HEK293 (cell line): ENCODE data around the gene DTWD2.

Source experiments
- HOXD13 ChIP-seq: sonication (generic); formaldehyde crosslinking; IDR thresholded peaks from 2 replicates; pipeline ENCODE4 v1.8.0; 2022; ENCODE audit warnings: missing genetic modification reagents, borderline replicate concordance
- KLF1 ChIP-seq: fragments of 450-650 bp; formaldehyde crosslinking; IDR thresholded peaks from 2 replicates; pipeline ENCODE4 v1.5.1; 2016; ENCODE audit warnings: missing biosample characterization, missing genetic modification characterization
- PRDM2 ChIP-seq: fragments of 450-650 bp; formaldehyde crosslinking; IDR thresholded peaks from 2 replicates; pipeline ENCODE4 v1.5.1; 2016; ENCODE audit warnings: missing biosample characterization, missing genetic modification characterization, borderline replicate concordance
- PRDM4 ChIP-seq: fragments of 450-650 bp; formaldehyde crosslinking; IDR thresholded peaks from 2 replicates; pipeline ENCODE4 v1.5.1; 2017; ENCODE audit warnings: missing biosample characterization, missing genetic modification characterization
- PRDM6 ChIP-seq: fragments of 450-650 bp; formaldehyde crosslinking; IDR thresholded peaks from 2 replicates; pipeline ENCODE4 v1.5.1; 2017; ENCODE audit warnings: missing biosample characterization, missing genetic modification characterization
- SCRT1 ChIP-seq: fragments of 450-650 bp; formaldehyde crosslinking; IDR thresholded peaks from 2 replicates; pipeline ENCODE4 v1.5.1; 2016; ENCODE audit warnings: missing biosample characterization, missing genetic modification characterization, borderline replicate concordance
- SETDB1 ChIP-seq: IDR thresholded peaks from one replicate; pipeline ENCODE4 v1.6.1; 2017; ENCODE audit warnings: mild to moderate bottlenecking, low read length, moderate library complexity, mixed read lengths; ENCODE audit not compliant: insufficient read length
- ZBTB20 ChIP-seq: fragments of 450-650 bp; formaldehyde crosslinking; IDR thresholded peaks from 2 replicates; pipeline ENCODE4 v1.5.1; 2016; ENCODE audit warnings: missing biosample characterization, missing genetic modification characterization
- ZBTB44 ChIP-seq: fragments of 450-650 bp; IDR thresholded peaks from 2 replicates; pipeline ENCODE4 v1.5.1; 2018; ENCODE audit warnings: missing biosample characterization, mild to moderate bottlenecking, missing genetic modification characterization
- ZNF121 ChIP-seq: fragments of 450-650 bp; formaldehyde crosslinking; IDR thresholded peaks from 2 replicates; pipeline ENCODE4 v1.5.1; 2016; ENCODE audit warnings: missing biosample characterization, missing genetic modification characterization
- ZNF513 ChIP-seq: fragments of 450-650 bp; IDR thresholded peaks from 2 replicates; pipeline ENCODE4 v1.5.1; 2018; ENCODE audit warnings: missing biosample characterization, missing genetic modification characterization
- ZNF580 ChIP-seq: fragments of 450-650 bp; formaldehyde crosslinking; IDR thresholded peaks from 2 replicates; pipeline ENCODE4 v1.5.1; 2016; ENCODE audit warnings: missing biosample characterization, missing genetic modification characterization
- ZNF600 ChIP-seq: fragments of 450-650 bp; formaldehyde crosslinking; IDR thresholded peaks from 2 replicates; pipeline ENCODE4 v1.5.1; 2016; ENCODE audit warnings: missing biosample characterization, missing genetic modification characterization
- ZNF692 ChIP-seq: fragments of 450-650 bp; formaldehyde crosslinking; IDR thresholded peaks from 2 replicates; pipeline ENCODE4 v1.5.1; 2016; ENCODE audit warnings: missing biosample characterization, missing genetic modification characterization

The DTWD2 gene

GRCh38 chr5:118967059-118967508, 21.3 kb downstream of the DTWD2 start (continued):
- no peak for TF ChIP-seq PRDM2 (tag by site-specific recombination)
- TF ChIP-seq ZNF513, result peak; percentile 80
- TF ChIP-seq HOXD13 (CRISPR knock-in tag), result no peak
- TF ChIP-seq ZBTB20 (tag by site-specific recombination), result no peak
- 0 out of 2 replicates have a peak, but pooled peaks have one; percentile 45 for TF ChIP-seq PRDM4 (tag by site-specific recombination)
- TF ChIP-seq ZNF121 (tag by site-specific recombination), result no peak
- TF ChIP-seq ZBTB44, result peak; percentile 45; the same call in 1 of the 2 replicates
- TF ChIP-seq KLF1 (tag by site-specific recombination), result peak; percentile 24; the same call in 1 of the 2 replicates
- peak; percentile 85 for TF ChIP-seq SCRT1 (tag by site-specific recombination)
- peak; percentile 56 for TF ChIP-seq SETDB1
- TF ChIP-seq PRDM6 (tag by site-specific recombination), result peak; percentile 76
- TF ChIP-seq ZNF580 (tag by site-specific recombination), result peak; percentile 0; the same call in 1 of the 2 replicates
- peak; percentile 76 for TF ChIP-seq ZNF600 (tag by site-specific recombination)
- TF ChIP-seq ZNF692, result 0 out of 2 replicates have a peak, but pooled peaks have one; percentile 13
